GM13977 (cell line): Measurements from ENCODE around the gene GRIN2A.

ENCODE experiments used
- DNase-seq: peaks from one replicate; pipeline ENCODE4 v3.0.0; 2012; ENCODE audit warnings: low spot score
- CTCF ChIP-seq: IDR thresholded peaks from 2 replicates; pipeline ENCODE4 v1.5.1; 2012; ENCODE audit warnings: mild to moderate bottlenecking, control low read depth; ENCODE audit not compliant: insufficient read depth; ENCODE audit errors: extremely low read depth, missing control alignments
- in situ Hi-C: fragments of 300-500 bp; cut with MboI; formaldehyde crosslinking; loops from one replicate; pipeline ENCODE4 v1.12.0; 2022; ENCODE audit warnings: low sequenced_read_pairs, low pct_unique_long_range_greater_than_20kb, mixed read lengths, inconsistent platforms; ENCODE audit not compliant: unreplicated experiment

Gene GRIN2A

GRCh38 chr16:9850817-9851216, 331.4 kb downstream of the GRIN2A start:
- TF ChIP-seq CTCF: no peak
- in situ Hi-C loops: no loop called here
- no peak for DNase-seq

- in situ Hi-C loops: no loop called here
- no peak for DNase-seq
- no peak for TF ChIP-seq CTCF
These were observed 332.5 kb downstream of the GRIN2A start for GRCh38 chr16:9849697-9850245.

GRCh38 chr16:9847146-9847545, 335.1 kb downstream of the GRIN2A start:
- in situ Hi-C loops: no loop called here
- DNase-seq: no peak
- no peak for TF ChIP-seq CTCF

GRCh38 chr16:9846362-9847099, 335.7 kb downstream of the GRIN2A start:
- in situ Hi-C loops: no loop called here
- no peak for TF ChIP-seq CTCF
- DNase-seq: no peak

- in situ Hi-C loops: no loop called here
- DNase-seq: no peak
- TF ChIP-seq CTCF: no peak
These were observed 336.4 kb downstream of the GRIN2A start for GRCh38 chr16:9845661-9846361.

- no peak for TF ChIP-seq CTCF
- DNase-seq: no peak
- in situ Hi-C loops: no loop called here
These were observed 337.9 kb downstream of the GRIN2A start for GRCh38 chr16:9844361-9844760.
